Thyroid gland (tissue), 4 donors: ENCODE measurements around the gene TRMT1. TPM values are rescaled to one million over a fixed set of nuclear protein-coding genes. Genes with fewer than 3 reads are reported as not detected.
A peak's percentile ranks its signal among the peaks of the same experiment; 100 is the strongest.

Experiments used
- DNase-seq, 2 donors: peaks; one replicate each; pipeline ENCODE4 v3.0.0-alpha.2; 2019
- H3K27ac ChIP-seq, 3 donors: fragments of 200-600 bp; sonication (generic); 1 replicate in 2 of 3; 2 replicates in 1 of 3; pipeline ENCODE4 v1.5.1; 2016 to 2019; ENCODE audit warnings: mild to moderate bottlenecking in 1 of 3, moderate library complexity in 1 of 3
- H3K27me3 ChIP-seq: fragments of 200-600 bp; sonication (generic); one replicate; pipeline ENCODE4 v1.5.1; 2019
- H3K36me3 ChIP-seq, 2 donors: fragments of 200-600 bp; sonication (generic); one replicate each; pipeline ENCODE4 v1.5.1; 2016 to 2019
- H3K4me1 ChIP-seq, 2 donors: fragments of 200-600 bp; sonication (generic); one replicate each; pipeline ENCODE4 v1.5.1; 2017 to 2019
- H3K4me3 ChIP-seq, 3 donors: fragments of 200-600 bp; sonication (generic); replicated peaks in 1 of 3; 1 replicate in 2 of 3; 2 replicates in 1 of 3; pipeline ENCODE4 v1.5.1; 2016; ENCODE audit warnings: mild to moderate bottlenecking in 1 of 3
- H3K9me3 ChIP-seq: fragments of 200-600 bp; sonication (generic); one replicate; pipeline ENCODE4 v1.5.1; 2017
- POLR2A ChIP-seq, 2 donors: fragments of 450-650 bp; IDR thresholded peaks; one replicate each; pipeline ENCODE4 v1.6.1; 2017; ENCODE audit warnings: antibody characterized with exemption in 2 of 2, mild to moderate bottlenecking in 2 of 2, moderate library complexity in 1 of 2
- WGBS, 2 donors: methylation state at CpG; one replicate each; pipeline ENCODE4 v1.1.5; 2017; 5-methylcytosine and 5-hydroxymethylcytosine counted together
- intact Hi-C: fragments of 100-400 bp; cut with DNase I; formaldehyde crosslinking; loops from one replicate; pipeline ENCODE4 v1.15.1; 2023
- total RNA-seq, 4 donors: library from RNA; depleted of rRNA; stranded (reverse); fragments of >200 nt; gene quantifications; one replicate each; pipeline ENCODE4 v1.2.3, GENCODE V29; 2016
- TF ChIP-seq, protein P1 (sequence below), 6 experiments: fragments of 200-600 bp in 3 of 6; fragments of 450-650 bp in 3 of 6; sonication (generic) in 3 of 6; IDR thresholded peaks; one replicate each; pipeline ENCODE4 v1.5.1; 2016 to 2019; ENCODE audit warnings: antibody characterized with exemption in 6 of 6, mild to moderate bottlenecking in 2 of 6, inconsistent platforms in 1 of 6, moderate library complexity in 1 of 6

The TRMT1 gene
- total RNA-seq, 4 donors from 2014 or later: 23.9 to 31.3 (median 29.1) TPM

- DNase-seq: peak; percentile 87
- Histone ChIP-seq H3K4me1 (peaks cover 43 to 62% of the 10 kb centered on the region in 2 donors), H3K27ac (peak overlapping the region; percentile 89 to 97 (median 93)), H3K4me3 (peak overlapping the region in 1 of 3 donors; percentile 35), H3K27me3 (no peaks in the 10 kb centered on the region), H3K9me3 (no peaks in the 10 kb centered on the region), H3K36me3 (no peaks in the 10 kb centered on the region)
- intact Hi-C loops: no loop called here
- WGBS, 2 donors: 10 to 20% methylated on average over 8 to 20 of the region's 20 CpGs
- TF ChIP-seq POLR2A (IDR thresholded peaks at IDR 0.05): peak in 1 of 2 donors; percentile 57
- TF ChIP-seq, protein P1, sequence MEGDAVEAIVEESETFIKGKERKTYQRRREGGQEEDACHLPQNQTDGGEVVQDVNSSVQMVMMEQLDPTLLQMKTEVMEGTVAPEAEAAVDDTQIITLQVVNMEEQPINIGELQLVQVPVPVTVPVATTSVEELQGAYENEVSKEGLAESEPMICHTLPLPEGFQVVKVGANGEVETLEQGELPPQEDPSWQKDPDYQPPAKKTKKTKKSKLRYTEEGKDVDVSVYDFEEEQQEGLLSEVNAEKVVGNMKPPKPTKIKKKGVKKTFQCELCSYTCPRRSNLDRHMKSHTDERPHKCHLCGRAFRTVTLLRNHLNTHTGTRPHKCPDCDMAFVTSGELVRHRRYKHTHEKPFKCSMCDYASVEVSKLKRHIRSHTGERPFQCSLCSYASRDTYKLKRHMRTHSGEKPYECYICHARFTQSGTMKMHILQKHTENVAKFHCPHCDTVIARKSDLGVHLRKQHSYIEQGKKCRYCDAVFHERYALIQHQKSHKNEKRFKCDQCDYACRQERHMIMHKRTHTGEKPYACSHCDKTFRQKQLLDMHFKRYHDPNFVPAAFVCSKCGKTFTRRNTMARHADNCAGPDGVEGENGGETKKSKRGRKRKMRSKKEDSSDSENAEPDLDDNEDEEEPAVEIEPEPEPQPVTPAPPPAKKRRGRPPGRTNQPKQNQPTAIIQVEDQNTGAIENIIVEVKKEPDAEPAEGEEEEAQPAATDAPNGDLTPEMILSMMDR (IDR thresholded peaks at IDR 0.05): no peak
These were observed 47.2 kb upstream of the TRMT1 start for GRCh38 chr19:13163609-13164342.

DNA sequence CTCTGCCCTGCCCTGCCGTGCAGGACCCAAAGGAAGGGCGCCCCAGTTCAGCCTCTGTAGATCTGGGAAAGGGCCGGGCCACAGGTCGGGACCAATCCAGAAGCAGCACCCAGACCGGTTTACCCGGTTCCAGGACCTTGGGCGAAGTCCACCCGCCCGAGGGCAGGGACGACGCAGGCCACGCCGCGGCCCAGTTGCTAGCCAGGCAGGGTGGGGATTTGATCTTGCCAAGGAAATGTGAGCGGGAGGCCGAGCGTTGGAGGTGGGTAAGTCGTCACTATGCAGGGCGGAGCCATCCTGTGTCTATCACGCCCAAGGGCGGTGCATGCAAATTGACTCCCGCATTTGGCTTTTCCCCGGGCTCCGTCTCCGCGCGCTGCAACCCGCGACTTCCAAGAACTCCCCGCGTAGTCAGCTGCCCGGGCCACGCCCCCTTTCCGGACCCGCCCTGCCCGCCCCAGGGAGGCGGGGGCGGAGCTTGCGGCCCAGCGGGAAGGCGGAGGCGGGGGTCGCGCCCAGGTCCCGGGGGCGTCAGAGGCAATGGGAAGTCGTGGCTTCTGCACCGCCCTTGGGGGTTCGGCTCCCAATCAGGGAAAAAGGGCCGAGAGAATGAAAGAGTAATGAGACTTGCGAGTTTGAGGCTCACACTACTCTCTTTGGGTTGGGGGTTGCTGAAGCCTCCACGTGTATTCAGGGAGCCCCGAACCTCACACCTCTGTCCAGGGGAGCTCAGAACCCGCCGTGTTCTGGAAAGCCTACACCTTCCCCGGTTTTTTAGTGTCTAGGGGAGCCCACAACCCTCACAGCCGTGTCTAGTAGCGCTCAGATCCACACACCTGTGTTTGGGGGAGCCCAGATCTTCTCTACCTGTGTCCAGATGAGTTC, 46.4 kb upstream of the TRMT1 start:
- peaks cover 38 to 56% of the 10 kb centered on the region in 2 donors for H3K4me1 ChIP-seq
- H3K27ac ChIP-seq: peak overlapping the region; percentile 89 to 97 (median 93)
- H3K9me3 ChIP-seq: no peaks in the 10 kb centered on the region
- 5 to 7% methylated on average over 23 to 36 of the region's 58 CpGs for WGBS, 2 donors
- H3K27me3 ChIP-seq: no peaks in the 10 kb centered on the region
- peak overlapping the region in 1 of 3 donors; percentile 35 for H3K4me3 ChIP-seq
- peak; percentile 98 for DNase-seq
- TF ChIP-seq, protein P1 (IDR thresholded peaks at IDR 0.05): no peak
- TF ChIP-seq POLR2A (IDR thresholded peaks at IDR 0.05): peak; percentile 87 to 88
- H3K36me3 ChIP-seq: no peaks in the 10 kb centered on the region
- intact Hi-C loops: no loop called here

GRCh38 chr19:13160557-13160956, 44.0 kb upstream of the TRMT1 start:
- 82 to 93% methylated on average over 1 of the region's 1 CpG for WGBS, 2 donors
- no peak overlapping the region for H3K4me3 ChIP-seq
- peaks cover 37 to 39% of the 10 kb centered on the region in 2 donors for H3K4me1 ChIP-seq
- H3K27me3 ChIP-seq: no peaks in the 10 kb centered on the region
- DNase-seq: no peak
- no peaks in the 10 kb centered on the region for H3K9me3 ChIP-seq
- TF ChIP-seq POLR2A (IDR thresholded peaks at IDR 0.05): no peak
- TF ChIP-seq, protein P1 (IDR thresholded peaks at IDR 0.05): no peak
- no peaks in the 10 kb centered on the region for H3K36me3 ChIP-seq
- no peak overlapping the region for H3K27ac ChIP-seq
- intact Hi-C loops: no loop called here

DNA sequence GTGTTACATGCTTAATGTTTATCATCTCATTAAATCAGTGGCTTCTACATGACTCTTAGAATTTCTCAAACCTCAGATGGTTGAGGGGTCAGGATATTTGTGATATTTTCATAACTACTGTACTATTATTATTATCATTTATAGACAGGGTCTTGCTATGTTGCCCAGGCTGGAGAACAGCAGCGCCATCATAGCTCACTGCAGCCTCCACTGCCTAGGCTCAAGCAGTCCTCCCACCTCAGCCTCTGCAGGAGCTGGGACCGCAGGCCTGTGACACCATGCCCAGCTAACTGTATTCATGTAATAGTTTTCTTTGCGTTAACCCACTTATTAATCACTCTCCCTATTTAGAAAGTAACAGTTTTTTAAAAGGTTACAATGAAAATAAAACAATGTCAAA, 43.2 kb upstream of the TRMT1 start:
- DNase-seq: no peak
- H3K4me3 ChIP-seq: no peak overlapping the region
- no peak overlapping the region for H3K27ac ChIP-seq
- 96 to 98% methylated on average over 3 of the region's 3 CpGs for WGBS, 2 donors
- intact Hi-C loops: no loop called here
- no peaks in the 10 kb centered on the region for H3K9me3 ChIP-seq
- H3K27me3 ChIP-seq: no peaks in the 10 kb centered on the region
- no peak for TF ChIP-seq POLR2A (IDR thresholded peaks at IDR 0.05)
- TF ChIP-seq, protein P1 (IDR thresholded peaks at IDR 0.05): no peak
- H3K4me1 ChIP-seq: peaks cover 38 to 41% of the 10 kb centered on the region in 2 donors
- no peaks in the 10 kb centered on the region for H3K36me3 ChIP-seq
